GM04504 (cell line): ENCODE data around the gene DHCR24.

Experiments used
- DNase-seq: peaks from one replicate; pipeline ENCODE4 v3.0.0-alpha.2; 2012; ENCODE audit warnings: low read depth

The DHCR24 gene

DNA sequence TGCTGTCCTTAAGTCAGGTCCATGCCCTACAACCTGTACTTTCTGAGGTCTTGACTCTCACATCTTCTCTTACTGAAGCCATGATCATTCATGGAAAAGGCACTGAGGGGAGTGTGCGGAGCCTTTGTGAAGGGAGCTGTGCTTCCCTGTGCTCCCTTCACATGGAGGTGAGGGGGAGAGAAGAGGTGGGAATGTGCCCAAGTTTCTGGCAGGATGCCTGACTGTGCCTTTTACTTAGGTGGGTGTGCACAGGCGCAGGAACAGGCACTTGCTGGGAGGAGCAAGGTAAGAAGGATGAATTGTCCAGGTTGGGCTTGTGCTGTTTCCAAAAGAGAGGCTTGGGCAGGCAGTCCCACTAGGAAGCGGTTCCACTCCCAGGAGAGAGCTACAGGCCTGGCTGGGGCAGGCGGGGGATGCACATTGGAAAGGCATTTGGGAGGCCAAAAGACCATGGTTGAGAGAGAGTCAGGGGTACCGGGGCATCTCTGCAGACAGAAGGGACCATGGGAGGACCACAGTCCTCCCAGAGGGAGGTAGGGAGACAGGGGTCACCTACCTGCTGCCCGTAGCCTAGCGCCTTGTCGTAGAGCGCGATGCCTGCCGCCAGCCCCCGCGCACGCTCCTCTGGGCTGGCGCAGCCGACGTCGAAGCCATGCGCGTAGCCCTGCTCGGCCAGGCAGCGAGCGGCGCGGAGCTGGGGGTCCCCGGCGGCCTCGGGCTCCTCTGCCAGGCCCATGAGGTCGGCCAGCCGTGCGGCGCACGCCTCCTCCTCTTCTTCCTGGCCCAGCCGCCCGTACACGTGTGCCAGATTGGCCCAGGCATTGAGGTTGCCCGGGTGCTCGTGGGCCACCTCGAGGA is 86.7 kb downstream of the DHCR24 start:
- no peak for DNase-seq
